HCEC 1CT (cell line): ENCODE results near the gene LCN10.
A peak's percentile ranks its signal among the peaks of the same experiment; 100 is the strongest.
"Not testable (repeated sequence)": the region's sequence is repeated elsewhere in the genome, so short reads cannot be mapped to it uniquely, and the experiment has no call there.

Source experiments
- DNase-seq: peaks from one replicate; pipeline ENCODE4 v3.0.0-alpha.2; 2017

The LCN10 gene

DNA sequence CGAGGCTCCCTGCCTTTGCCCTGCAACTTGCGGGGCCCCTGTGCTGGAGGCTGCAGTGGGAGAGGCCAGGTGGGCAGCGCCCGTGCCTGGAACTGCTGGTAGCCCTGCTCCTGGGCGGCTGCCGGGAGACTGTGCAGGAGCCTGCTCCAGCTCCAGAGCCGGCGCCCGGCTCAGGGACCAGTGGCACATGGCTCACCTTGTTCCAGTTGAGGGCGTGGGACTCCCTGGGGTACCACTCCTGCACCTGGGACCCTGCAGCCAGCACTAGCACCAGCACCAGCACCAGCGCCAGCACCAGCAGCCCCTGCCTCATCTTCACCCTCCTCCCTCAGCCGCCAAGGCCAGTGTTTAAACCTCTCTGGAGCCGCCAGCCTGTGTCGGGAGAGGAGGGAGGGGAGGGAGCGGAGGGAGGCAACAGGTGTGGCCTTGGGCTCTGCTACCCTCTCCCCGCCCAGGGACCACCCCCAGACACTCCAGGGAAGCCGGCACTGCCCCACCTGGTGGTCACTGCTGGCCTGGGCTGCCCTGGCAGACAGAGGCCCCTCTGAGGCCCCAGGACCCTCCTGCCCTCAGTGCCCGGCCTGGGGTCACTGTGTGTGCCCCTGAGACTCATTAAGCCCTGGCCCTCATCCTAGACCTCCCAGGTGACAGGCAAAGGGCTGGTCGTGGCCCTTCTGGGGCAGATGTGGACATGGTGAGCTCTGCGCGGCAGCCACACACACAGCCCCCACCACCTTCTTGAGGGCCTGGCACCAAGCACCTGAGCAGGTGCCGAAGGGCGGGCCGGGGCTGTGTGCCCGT is at the start of gene LCN10:
LCN10 (minus strand) TSS at position 350 of the 801 bp plus-strand sequence; CDS start at position 313, 37 bp downstream.
- DNase-seq, result no peak

DNA sequence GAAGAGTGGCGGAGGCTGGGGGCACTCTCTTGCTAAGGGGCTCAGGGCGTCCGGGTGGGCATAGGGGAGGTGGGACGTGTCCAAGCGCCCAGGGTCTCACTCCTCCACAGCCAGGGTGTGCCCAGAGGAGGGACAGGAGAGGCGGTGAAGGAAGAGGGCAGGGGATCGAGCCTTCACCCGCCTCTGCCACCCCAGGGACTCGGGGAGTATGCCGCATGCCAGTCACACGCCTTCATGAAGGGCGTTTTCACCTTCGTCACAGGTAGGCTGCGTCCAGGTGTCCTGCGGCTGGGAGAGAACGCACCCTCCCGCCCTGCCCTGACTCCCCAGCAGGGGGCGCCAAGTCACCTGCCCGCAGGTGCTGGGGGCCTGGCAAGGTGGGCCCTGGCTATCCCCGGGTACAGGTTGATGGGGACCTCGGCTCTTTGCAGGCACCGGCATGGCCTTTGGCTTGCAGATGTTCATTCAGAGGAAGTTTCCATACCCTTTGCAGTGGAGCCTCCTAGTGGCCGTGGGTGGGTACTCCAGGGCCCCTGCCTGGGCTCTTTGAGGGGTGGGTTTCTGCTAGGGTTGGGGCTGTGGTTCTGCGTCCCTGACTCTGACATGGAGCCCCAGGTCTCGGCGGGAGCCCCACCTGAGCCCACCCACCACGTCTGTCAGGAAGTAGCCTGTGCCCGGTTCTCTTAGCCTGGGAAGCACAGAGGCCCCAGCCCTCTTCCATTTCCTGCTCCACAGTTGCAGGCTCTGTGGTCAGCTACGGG is 49.0 kb upstream of the LCN10 start:
- DNase-seq, result no peak

DNA sequence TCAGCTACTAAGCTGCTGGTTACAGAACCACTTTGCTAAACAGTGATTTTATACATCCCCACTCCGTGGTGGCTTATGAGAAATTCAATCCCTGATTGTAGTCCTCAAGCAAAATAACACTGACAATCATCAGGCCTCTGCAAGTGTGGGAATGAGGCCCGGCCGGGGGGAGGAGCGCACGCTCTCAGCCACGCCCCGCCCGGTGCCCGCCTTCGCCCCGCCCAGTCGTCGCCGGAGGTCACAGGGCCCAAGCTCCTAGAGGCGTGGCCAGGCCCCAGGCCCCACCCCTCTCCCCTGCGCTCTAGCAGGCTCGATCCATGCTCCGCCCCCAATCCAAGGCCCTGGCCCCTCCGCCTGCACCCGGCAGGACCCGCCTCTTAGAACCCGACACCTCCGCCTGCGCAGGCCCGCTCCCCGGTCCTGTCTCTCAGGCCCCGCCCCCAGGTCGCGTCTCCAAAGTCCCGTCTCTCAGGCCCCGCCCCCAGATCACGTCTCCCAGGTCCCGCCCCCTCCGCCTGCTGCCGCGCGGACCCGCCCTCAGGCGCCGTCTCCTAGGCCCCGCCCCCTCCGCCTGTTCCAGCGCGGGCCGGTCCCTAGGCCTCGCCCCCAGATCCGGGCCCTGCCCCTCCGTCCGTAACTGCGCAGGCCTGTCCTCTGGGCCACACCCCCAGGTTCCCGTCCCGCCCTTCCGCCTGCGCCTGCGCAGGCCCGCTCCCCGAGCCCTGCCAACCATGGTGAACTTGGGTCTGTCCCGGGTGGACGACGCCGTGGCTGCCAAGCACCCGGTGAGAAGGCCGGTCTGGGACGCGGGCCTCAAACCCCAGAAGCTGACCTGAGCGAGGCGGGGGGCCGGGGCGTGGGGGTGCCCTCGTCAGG is 48.1 kb upstream of the LCN10 start, which contains the start of gene TMEM141:
TMEM141 (plus strand) TSS at position 705 of the 876 bp plus-strand sequence; CDS start at position 732, 27 bp downstream.
- DNase-seq, result peak; percentile 100

DNA sequence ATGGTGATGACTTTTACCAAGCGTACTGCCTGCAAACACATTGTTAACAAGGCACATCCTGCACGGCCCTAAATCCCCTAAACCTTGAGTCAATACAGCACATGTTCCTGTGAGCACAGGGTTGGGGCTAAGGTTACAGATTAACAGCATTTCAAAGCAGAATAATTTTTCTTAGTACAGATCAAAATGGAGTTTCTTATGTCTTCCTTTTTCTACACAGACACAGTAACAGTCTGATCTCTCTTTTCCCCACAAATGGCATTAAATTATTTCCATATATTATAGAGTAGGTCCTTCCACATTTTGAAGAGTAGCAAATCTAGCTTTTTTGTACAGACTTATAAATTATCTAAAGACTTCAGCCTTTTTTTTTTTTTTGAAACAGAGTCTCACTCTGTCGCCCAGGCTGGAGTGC is 46.8 kb upstream of the LCN10 start:
- no peak for DNase-seq

DNA sequence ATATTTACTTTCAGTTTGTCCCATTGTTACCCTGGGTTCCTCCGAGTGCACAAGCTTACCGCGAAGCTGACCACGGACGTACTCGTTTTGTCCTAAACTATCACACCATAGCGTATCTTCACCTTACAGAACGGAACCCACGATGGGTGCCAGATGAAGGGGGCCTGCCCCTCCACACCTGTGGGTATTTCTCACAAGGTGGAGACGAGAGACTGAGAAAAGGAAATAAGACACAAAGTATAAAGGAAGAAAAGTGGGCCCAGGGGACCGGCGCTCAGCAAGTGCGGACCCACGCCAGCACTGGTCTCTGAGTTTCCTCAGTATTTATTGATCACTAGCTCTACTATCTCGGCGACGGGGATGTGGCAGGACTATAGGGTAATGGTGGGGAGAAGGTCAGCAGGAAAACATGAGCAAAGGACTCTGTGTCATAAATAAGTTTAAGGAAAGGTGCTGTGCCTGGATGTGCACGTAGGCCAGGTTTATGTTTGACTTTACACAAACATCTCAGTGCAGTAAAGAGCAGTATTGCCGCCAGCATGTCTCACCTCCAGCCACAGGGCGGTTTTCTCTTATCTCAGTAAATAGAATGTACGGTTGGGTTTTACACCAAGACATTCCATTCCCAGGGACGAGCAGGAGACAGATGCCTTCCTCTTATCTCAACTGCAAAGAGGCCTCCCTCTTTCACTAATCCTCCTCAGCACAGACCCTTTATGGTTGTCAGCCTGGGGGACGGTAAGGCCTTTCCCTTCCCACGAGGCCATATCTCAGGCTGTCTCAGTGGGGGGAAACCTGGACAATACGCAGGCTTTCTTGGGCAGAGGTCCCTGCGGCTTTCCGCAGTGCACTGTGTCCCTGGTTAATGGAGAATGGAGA is 46.1 kb upstream of the LCN10 start:
- DNase-seq, result not testable (repeated sequence)

DNA sequence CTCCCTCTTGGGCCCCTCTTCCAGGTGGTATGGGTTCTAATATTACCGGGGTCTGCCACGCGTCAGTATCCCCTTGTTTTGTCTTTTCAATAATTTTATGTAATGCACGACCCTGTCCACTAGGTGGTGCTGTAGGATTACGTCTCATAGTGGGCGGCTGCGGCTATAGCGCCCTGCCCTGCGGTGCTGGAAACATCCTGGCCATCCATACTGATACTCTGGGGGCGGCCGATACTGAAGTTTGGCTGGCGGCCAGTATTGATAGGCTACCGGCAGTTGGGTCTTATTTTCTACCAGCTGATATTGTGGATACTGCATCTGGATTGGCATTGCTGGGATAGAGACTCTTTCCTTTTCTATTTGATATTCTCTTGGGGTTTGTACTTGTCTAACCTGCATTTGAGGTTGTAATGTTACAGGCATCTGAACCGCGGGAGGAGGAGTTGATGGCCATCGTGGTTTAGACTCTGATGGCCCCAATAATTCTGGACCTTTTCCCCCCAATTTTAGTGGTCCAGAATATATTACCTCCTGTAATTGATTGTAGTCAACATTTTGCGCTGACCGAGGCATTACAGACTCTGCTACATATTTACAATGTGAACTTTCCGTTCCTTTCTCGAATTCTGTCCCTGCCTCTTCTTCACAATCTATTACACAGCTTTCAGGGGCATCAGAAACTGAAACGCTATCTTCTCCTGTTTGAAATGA is 45.1 kb upstream of the LCN10 start:
- DNase-seq, result peak; percentile 44

DNA sequence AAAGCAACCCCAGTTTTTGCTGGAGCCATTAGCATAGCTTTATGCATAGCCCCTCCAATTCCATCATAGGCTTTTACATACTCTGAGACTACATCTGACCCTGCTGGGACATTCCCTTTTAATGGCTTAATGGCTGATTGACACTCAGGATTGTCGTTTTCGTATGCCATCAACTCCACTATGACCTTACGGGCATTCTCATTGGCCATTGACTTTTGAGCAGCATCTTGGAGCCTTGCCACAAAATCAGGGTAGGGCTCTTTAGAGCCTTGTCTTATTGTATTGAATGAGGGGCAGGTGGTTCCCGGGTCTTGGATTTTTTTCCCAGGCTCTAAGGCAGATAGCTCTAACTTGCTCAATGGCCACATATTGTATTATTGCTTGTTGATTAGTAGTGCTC is 44.2 kb upstream of the LCN10 start:
- DNase-seq, result not testable (repeated sequence)

DNA sequence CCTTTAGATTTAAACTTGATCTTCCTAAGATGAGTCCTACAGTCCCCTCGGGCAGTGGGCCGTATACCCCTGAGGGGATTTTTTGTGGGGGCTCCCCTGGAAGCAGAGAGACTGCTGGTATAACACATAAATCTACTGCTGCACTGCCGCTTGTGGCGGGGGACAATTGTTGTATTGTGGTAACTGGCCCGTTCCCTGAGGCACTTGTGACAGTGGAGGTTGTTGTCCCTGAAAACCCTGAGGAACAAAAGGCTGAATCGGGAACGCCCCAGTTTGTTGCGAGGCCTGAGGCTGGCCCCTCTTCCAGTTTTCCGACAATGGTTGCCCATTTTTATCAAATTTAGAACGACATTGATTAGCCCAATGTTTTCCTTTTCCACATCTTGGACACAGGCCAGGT is 43.7 kb upstream of the LCN10 start:
- DNase-seq, result no peak

DNA sequence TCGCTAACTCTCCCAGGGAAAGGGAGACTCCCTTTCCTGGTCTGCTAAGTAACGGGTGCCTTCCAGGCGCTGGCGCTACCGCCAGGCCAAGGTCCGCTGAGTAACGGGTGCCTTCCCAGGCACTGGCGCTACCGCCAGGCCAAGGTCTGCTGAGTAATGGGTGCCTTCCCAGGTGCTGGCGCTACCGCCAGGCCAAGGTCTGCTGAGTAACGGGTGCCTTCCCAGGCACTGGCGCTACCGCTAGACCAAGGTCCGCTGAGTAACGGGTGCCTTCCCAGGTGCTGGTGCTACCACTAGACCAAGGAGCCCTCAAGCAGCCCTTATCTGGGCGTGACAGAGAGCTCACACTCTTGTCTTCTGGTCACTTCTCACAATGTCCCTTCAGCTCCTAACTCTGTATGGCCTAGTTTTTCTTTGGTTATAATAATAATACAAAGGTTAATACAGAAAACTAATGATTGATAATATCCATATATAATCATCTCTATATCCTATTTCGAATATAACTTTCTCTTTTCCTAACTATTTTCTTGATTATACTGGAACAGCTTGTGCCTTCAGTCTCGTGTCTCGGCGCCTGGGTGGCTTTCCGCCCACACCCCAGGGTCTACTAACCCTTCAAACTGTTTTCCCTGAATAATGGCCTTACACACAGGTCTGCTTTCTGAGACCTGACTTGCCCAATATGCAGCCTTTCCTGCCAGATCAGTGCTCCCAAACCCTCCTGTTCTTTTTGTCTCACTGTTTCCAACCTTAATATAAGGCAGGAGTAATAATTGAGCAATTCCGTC is 43.0 kb upstream of the LCN10 start:
- DNase-seq, result not testable (repeated sequence)

DNA sequence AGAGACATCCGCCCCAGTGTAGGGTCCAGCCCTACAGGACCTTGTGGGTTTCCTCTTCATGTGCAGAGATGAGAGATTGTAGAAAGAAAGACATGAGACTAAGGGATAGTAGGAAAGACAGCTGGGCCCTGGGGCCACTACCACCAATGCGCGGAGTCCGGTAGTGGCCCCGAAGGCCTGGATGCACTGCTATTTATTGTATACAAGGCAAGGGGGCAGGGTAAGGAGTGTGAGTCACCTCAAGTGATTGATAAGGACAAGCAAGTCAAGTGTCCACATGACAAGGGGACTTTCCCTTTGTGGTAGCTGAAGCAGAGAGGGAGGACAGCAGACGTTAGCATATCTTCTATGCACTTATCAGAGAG is 42.2 kb upstream of the LCN10 start:
- no peak for DNase-seq

DNA sequence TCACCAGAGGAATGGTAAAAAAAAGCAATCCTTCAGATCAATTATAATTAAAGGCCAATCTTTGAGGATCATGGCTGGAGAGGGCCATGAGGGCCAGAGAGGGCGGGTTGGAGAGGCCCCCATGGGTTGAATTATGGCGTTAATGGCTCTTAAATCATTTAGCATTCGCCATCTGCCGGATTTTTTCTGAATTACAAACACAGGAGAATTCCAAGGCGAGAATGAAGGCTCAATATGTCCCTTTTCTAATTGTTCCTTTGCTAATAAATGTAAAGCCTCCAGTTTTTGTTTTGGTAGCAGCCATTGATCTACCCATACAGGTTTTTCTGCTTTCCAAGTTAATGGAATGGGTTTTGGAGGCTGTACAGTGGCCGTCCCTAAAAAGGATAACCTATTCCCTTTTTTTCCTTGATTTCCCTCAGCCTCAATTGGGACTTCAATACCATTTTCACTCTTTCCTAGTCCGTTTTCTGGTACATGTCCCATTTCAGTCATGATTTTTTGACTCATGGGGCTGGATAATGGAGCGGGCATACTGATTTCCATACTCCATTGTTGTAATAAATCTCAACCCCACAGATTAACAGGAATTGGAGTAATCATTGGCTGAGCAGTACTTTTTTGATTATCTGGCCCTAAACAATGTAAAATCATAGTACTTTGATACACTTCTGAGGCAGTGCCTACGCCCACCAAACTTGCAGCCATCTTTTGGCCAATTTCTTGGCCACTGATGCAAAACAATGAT is 41.7 kb upstream of the LCN10 start:
- DNase-seq, result peak; percentile 22

DNA sequence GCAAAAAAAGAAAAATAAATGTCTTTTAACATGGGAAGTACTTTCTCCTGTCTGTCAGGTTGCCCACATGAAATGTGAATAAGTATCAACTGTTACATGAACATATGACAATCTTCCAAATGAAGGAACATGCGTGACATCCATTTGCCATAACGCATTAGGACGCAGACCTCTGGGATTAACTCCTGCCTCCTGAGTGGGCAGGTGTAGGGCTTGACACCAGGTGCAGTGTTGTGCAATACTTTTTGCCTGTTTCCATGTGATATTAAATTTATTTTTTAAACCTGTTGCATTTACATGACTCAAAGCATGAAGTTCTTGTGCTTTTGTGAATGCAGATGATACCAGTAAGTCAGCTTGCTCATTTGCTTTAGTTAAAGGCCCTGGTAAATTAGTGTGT is 39.7 kb upstream of the LCN10 start:
- no peak for DNase-seq

DNA sequence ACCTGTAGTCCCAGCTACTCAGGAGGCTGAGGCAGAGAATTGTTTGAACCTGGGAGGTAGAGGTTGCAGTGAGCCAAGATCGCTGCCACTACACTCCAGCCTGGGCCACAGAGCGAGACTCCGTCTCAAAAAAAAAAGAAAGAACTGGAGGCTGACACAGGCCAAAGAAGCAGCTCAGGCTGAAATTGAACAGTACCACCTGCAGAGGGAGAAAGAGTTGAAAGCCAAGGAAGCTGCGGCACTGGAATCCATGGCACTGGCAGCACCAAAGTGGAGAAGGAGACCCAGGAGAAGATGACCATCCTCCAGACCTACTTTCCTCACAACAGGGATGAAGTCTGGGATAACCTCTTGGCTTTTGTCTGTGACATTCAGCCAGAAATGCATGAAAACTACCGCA is 37.1 kb upstream of the LCN10 start:
- DNase-seq, result no peak

DNA sequence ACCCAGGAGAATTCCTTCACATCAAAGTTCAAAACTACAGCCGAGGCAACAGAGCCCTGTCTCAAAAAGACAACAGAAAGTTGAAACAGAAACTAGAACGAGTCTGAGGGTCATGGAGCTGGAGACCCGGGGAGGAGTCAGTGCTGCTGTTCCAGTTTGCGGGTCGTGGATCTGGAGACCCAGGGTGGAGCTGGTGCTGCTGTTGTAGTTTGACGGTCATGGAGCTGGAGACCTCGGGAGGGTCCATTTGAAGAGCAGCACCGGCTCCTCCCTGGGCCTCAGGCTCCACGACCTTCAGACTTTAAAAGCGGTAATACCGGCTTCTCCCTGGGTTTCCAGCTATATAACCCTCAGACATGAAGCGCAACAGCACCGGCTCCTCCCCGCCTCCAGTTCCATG is 34.6 kb upstream of the LCN10 start:
- no peak for DNase-seq

DNA sequence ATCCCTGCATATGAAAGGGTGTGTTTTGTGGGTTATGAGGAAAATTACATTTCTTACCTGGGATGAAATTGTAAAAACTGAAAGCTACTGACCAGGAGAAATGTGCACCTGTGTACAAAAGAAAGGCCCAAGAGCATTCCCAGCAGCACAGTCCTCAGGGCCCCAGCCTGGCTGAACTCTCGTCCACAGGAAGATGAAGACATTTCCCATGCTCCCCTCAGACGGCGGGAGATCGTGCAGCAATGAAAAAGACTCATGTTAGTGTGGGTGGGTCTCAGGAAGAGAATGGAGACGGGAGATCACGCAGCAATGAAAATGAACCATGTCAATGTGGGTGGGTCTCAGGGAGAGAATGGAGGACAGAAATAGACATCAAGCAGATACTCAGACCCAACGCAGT is 34.2 kb upstream of the LCN10 start:
- no peak for DNase-seq

DNA sequence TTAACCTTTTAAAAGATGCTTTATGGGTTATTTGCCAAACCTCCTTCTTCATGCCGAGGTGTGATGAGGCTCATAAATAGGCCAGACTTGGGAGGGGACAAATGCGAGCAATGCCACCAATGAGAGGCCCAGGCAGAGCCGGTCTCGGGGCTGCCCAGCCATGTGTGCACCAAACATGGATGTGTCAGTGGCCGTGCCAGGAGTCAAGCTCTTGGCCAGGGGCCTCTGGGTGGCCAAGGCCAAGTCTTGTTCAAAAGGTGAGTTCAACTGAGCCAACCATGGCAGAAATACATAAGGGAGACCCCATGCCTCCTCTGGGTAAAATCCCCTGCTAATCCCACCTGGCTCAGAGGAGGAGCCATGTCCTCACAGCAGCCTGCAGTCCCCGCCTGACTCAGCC is 32.5 kb upstream of the LCN10 start:
- no peak for DNase-seq

DNA sequence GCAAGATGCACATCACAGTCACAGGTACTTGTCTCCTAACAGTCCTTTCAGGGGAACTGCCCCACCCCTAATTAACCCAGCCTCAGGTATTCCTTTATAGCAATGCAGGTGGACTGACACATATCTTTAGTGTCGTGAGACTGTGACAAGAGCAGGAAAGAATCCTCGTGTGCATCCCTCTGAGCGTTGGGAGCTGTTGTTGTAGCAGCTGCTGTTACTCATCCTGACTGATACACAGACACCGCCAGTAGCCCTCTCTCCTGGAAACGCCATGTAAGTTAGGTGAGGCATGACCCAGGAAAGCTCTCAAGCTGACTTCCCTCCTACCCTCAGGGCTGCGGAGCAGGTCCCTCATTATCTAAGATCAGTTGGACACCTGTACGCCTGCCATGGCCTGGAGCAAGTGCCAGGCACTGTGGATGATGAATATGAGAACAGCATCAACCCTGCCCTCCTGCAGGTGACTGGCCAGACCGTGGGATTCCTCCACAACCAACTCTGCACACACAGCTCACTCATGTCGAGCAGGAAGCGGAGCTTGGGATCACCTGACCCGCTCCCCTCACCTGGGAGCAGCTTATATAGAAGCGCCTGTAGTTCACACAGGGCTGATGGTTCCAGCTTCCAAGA is 31.8 kb upstream of the LCN10 start:
- no peak for DNase-seq

DNA sequence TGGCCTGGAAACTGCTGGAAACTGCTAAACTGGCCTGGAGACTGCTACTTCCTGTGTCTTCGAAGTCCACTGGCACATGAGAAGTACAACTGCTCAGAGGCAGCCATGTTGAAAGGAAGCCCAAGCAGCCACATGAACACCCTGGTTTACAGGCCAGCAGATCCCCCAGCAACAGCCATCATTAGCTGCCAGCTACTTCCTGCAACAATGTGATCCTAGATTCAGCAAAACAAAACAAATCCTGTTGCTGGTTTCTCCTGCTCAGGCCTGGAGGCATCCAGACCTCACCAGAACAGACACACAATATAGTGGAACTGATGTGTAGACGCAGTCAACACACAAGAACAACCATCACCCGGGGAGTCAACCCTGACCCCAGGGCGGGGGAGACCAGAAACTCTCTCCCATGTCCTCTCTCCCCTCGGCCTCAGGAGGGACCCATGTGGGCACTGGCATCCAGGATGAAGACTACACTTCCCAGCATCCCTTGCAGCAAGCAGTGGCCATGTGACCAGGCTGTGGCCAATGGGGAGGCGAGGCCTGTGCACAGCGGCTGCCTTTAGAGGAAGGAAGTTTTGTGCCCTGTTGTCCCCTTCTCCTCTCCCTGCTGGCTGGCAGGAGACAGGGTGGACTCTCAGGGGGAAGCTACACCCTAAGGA is 30.8 kb upstream of the LCN10 start:
- no peak for DNase-seq

DNA sequence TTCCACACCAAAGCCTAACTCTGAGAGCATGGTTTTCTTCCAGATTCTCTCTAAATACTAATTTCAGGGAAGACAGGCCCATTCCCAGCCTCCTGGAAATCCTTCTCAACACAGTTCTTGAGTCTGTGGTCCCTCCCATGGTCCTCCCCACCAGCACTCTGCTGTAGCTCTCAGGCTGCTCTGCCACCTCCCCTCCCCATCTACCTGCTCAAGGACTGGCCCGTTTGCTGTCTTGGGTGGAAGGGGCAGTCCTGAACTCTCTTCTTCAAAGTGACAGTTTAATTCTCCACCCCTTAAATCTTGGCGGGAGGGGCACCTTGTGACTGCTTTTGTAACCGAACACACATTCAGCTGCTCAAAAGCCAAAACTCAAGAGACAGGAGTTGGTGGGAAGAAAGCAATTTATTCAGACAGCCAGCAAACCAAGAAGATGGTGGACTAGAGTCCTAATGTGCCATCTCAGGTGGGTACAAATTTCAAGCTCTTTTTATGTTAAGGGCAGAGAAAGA is 29.2 kb upstream of the LCN10 start:
- no peak for DNase-seq
